HUES48 (cell line): ENCODE measurements around the gene MTCL3.

Source experiments
- H3K27ac ChIP-seq: one replicate; pipeline ENCODE4 v1.7.0; 2013; ENCODE audit warnings: low read depth, low read length, inconsistent platforms
- H3K27me3 ChIP-seq: 2 replicates; pipeline ENCODE4 v1.6.1; 2013; ENCODE audit warnings: mild to moderate bottlenecking, low read length; ENCODE audit not compliant: control insufficient read depth, insufficient read depth
- H3K36me3 ChIP-seq: 2 replicates; pipeline ENCODE4 v1.6.1; 2013; ENCODE audit warnings: low read length; ENCODE audit not compliant: control insufficient read depth, insufficient read depth
- H3K4me1 ChIP-seq: 2 replicates; pipeline ENCODE4 v1.6.1; 2013; ENCODE audit warnings: mild to moderate bottlenecking, low read length; ENCODE audit not compliant: control insufficient read depth, insufficient read depth
- H3K4me3 ChIP-seq: 2 replicates; pipeline ENCODE4 v1.5.1; 2013; ENCODE audit warnings: mild to moderate bottlenecking, low read depth, low read length
- H3K9ac ChIP-seq: 2 replicates; pipeline ENCODE4 v1.6.1; 2013; ENCODE audit warnings: mild to moderate bottlenecking, low read depth, low read length, moderate library complexity
- H3K9me3 ChIP-seq: 2 replicates; pipeline ENCODE4 v1.6.1; 2013; ENCODE audit warnings: low read length; ENCODE audit not compliant: control insufficient read depth, insufficient read depth

Gene MTCL3

DNA sequence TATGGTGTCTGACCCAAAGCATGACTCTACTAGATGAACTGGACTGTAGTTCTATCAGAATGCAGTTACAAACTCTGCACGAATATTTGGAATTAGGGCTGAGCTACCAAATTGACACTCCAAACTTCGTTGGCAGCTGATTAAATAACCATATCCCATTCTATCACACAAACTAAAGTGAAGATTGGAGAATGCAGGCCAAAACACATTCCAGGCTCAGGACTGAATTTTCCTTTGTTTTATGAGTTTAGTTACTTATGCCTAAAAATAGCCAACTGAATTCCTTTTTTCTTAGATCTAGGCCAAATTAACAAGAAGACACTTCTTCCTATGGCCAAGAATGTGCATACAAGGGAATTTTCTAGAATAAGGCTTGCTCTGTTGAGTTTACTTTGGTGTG is 50.2 kb downstream of the MTCL3 start:
- Histone ChIP-seq H3K27me3 (no peaks in the 10 kb centered on the region), H3K27ac (no peak overlapping the region), H3K4me1 (peaks cover 11% of the 10 kb centered on the region), H3K9me3 (no peaks in the 10 kb centered on the region), H3K4me3 (no peak overlapping the region), H3K9ac (no peak overlapping the region), H3K36me3 (peaks cover 9% of the 10 kb centered on the region)

DNA sequence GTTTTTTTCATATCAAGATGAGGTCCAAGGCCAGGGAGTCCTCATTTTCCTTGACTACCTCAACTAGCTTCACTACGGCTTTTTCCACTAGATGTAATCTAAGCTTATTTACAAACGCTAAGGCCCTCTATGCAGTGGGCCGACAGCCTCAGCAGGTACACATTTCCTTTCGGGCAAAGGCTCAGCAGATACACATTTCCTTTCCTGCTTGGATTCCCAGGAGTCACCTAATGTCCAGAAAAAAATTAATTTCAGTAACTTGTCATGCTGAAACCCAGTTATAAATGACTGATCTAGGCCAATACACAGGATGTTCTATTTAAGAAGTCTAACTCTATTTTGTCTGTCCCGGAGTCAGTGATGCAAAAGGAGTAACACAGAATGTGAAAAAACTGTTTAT is 52.7 kb downstream of the MTCL3 start:
- H3K4me3 ChIP-seq: no peak overlapping the region
- no peaks in the 10 kb centered on the region for H3K9me3 ChIP-seq
- no peak overlapping the region for H3K27ac ChIP-seq
- H3K4me1 ChIP-seq: peaks cover 11% of the 10 kb centered on the region
- no peak overlapping the region for H3K9ac ChIP-seq
- H3K27me3 ChIP-seq: no peaks in the 10 kb centered on the region
- H3K36me3 ChIP-seq: no peaks in the 10 kb centered on the region; the same call in none of the 2 replicates

DNA sequence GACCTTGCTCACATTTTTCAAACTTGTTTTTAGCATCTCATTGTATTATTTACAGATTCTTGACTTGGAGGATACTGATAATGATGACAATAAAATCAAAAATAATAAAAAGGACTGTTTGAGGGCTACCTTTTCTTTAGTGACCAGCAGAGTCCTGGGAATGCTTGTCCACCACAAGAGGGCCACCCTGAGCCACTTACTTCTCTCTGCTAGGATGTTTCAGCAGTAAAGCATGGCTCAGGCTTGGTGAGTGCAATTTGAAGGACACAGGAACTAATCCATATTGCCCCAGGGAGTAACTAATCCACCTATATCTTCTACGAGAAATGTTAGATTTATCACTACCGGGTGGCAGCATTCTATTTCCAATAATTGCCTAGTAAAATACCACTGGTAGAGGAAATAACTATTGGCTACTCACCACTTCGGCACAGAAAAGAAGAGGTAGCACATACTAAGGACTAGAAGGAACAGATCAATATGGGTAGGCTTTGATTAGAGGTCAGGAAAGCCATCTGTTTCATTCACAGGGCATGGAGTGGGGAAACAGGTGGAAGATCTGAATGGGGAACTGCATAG is 54.2 kb downstream of the MTCL3 start:
- peaks cover 8% of the 10 kb centered on the region; the same call in 1 of the 2 replicates for H3K4me1 ChIP-seq
- no peaks in the 10 kb centered on the region for H3K9me3 ChIP-seq
- no peak overlapping the region for H3K4me3 ChIP-seq
- no peaks in the 10 kb centered on the region for H3K27me3 ChIP-seq
- no peaks in the 10 kb centered on the region for H3K36me3 ChIP-seq
- H3K9ac ChIP-seq: no peak overlapping the region
- no peak overlapping the region for H3K27ac ChIP-seq

DNA sequence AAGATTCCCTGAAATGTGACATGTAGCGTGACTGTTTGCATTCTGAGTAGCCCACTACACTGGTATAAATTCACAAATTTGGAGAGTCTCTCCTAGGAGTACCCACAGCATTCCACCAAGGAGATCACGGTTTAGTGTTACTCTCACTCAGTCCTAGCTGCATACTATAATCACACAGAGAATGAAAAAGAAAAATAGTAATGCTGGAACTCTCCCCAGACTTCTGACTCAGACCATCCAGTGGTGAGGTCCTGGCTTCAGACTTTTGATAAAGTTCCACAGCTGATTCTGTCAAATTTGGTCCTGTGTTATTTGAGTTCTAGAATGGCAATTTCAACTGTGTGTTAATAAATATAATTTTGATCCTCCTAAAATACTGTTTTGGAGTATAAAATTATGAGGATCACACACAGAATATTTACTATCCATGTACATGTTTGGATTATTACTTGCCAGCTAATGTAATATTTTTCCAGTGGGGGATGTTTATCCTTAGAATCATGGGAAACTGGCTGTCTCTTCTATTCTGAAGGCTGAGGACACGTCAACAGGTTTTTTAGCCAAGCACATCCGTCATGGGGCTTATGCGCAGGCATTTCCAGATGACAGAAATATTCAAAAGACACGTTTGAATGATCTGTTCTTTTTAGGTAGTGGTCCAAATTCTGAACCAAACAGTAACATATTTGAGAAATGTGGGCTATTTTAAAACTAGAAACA is 54.8 kb downstream of the MTCL3 start:
- no peaks in the 10 kb centered on the region for H3K36me3 ChIP-seq
- H3K9me3 ChIP-seq: no peaks in the 10 kb centered on the region
- H3K4me3 ChIP-seq: no peak overlapping the region
- H3K27me3 ChIP-seq: no peaks in the 10 kb centered on the region
- H3K9ac ChIP-seq: no peak overlapping the region
- no peak overlapping the region for H3K27ac ChIP-seq
- H3K4me1 ChIP-seq: peaks cover 13% of the 10 kb centered on the region

DNA sequence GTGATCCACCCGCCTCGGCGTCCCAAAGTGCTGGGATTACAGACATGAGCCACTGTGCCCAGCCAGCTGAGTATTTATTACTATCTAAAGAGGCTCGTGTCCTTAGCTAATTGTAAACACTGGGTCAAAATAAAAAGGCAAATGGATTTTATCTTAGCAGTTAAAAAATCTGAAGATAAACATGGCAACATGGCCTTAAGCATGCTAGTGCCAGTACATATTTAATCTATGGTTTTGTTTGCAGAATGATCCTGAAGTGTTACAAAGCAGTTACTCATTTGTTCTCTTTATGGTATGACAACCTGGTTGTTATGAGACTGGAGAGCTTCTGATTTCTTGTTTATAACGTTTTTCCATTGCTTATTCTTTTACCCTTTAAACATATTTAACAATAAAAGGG is 56.1 kb downstream of the MTCL3 start:
- Histone ChIP-seq H3K27ac (no peak overlapping the region), H3K9ac (no peak overlapping the region), H3K27me3 (no peaks in the 10 kb centered on the region), H3K4me3 (no peak overlapping the region), H3K9me3 (no peaks in the 10 kb centered on the region), H3K4me1 (peaks cover 26% of the 10 kb centered on the region), H3K36me3 (no peaks in the 10 kb centered on the region)

DNA sequence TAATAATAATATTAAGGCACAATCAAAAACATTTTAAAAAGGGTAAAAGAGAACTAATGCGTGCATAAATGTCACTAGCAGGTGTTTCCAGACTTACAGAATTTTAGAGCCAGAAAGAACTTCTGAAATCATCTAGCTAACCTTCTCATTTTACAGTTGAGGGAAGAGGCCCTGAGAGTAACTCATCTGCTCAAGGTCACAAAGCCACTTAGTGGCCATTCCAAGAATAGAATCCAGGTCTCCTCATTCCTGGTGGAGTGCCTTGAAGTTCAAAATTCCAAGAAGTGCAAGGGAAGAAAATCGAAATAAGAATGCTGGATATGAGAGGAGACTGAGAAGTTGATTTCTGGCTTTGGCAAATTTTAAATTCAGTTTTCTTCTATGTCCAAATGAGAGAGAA is 56.8 kb downstream of the MTCL3 start:
- Histone ChIP-seq H3K27ac (no peak overlapping the region), H3K4me3 (no peak overlapping the region), H3K36me3 (no peaks in the 10 kb centered on the region), H3K4me1 (peaks cover 33% of the 10 kb centered on the region), H3K27me3 (no peaks in the 10 kb centered on the region), H3K9ac (no peak overlapping the region), H3K9me3 (no peaks in the 10 kb centered on the region)

DNA sequence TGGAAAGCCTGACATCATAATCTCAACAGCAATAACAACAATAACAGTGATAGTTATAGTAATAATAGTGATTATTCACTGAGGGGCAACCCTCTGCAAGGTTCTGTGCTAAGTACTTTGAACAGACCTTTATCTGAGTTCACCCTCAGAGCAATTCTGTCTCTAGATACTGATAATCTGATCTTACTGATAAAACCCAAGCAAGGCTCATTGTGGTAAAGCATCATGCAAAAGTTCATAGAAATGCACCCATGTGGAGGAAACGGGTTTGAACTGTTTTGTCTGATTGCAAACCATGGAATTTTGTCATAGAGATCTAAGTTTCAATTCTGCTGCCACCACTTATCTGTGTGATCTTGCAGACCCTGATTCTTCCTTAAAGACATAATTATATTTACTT is 58.7 kb downstream of the MTCL3 start:
- no peak overlapping the region for H3K9ac ChIP-seq
- H3K27ac ChIP-seq: no peak overlapping the region
- H3K36me3 ChIP-seq: no peaks in the 10 kb centered on the region
- no peaks in the 10 kb centered on the region for H3K27me3 ChIP-seq
- no peaks in the 10 kb centered on the region for H3K9me3 ChIP-seq
- peaks cover 38% of the 10 kb centered on the region for H3K4me1 ChIP-seq
- no peak overlapping the region for H3K4me3 ChIP-seq

DNA sequence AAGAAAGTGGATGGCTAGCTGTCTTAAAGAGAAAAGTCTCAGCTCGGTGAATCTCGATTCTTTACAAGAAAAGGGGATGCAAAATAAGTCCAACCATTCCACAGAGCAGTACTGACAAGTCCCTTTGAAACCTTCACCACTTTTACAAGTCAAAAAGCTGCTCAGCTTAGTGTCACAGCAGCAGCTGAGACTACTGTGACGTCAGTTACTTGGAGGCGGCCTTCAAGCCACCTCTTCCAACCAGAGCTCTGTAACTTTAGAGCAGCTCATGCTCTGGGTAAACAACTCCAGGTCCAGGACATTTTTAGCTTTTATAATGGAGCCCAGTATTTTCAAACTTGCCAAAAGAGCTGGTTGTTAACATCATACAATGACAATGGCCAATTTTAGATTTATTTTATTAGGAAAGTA is 59.9 kb downstream of the MTCL3 start, which contains the start of gene KIAA0408:
Gene KIAA0408 (minus strand): TSS at position 159 of the 411 bp plus-strand sequence. CDS start 5,408 bp downstream, outside the sequence.
- Histone ChIP-seq H3K9ac (no peak within 1 kb of the TSS), H3K36me3 (no peaks in the 10 kb centered on the region), H3K4me3 (no peak within 1 kb of the TSS), H3K9me3 (no peaks in the 10 kb centered on the region), H3K27ac (peak within 1 kb of the TSS; percentile 69), H3K27me3 (no peaks in the 10 kb centered on the region), H3K4me1 (peaks cover 38% of the 10 kb centered on the region)

DNA sequence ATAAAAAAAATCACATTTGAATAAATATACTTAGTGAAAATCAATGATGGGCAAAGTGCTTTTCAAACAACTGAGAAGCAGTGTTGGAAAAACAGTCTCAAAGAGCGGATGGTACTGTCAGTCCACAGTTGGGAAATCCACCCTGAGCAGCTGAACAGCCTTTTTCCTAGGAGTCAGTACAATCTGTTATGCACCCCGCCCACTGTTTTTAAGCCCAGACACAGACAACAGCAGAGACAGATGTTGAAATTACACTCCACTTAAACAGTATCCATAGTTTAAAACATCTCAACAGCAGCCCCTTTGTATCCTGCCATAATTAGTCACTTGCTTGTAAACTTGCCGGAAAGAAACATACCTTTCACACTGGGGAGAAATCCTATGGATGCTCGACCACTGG is 60.3 kb downstream of the MTCL3 start:
- Histone ChIP-seq H3K9me3 (no peaks in the 10 kb centered on the region), H3K27ac (peak overlapping the region; percentile 69), H3K36me3 (no peaks in the 10 kb centered on the region), H3K9ac (no peak overlapping the region), H3K4me1 (peaks cover 38% of the 10 kb centered on the region), H3K27me3 (no peaks in the 10 kb centered on the region), H3K4me3 (no peak overlapping the region)

DNA sequence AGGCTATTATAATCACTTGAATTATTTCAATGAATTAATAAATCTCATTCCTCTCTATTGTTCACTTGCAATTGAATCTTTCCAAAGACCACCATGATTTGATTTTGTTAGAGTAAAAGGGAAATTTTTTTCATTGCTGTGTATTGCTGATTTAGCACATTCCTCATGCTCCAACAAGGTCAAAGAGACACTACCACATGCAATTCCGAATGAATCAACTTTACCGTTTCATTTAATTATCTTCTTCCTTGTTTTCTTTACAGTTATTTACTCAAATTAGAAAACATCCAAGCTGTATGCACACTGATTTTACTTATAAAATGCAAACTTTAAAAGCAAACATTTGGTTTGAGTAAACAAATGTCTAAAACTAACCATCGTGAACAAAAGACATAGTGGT is 60.9 kb downstream of the MTCL3 start:
- H3K4me3 ChIP-seq: no peak overlapping the region
- no peaks in the 10 kb centered on the region for H3K36me3 ChIP-seq
- H3K27ac ChIP-seq: peak overlapping the region; percentile 73
- H3K9ac ChIP-seq: no peak overlapping the region
- no peaks in the 10 kb centered on the region for H3K27me3 ChIP-seq
- H3K9me3 ChIP-seq: no peaks in the 10 kb centered on the region
- peaks cover 38% of the 10 kb centered on the region for H3K4me1 ChIP-seq

DNA sequence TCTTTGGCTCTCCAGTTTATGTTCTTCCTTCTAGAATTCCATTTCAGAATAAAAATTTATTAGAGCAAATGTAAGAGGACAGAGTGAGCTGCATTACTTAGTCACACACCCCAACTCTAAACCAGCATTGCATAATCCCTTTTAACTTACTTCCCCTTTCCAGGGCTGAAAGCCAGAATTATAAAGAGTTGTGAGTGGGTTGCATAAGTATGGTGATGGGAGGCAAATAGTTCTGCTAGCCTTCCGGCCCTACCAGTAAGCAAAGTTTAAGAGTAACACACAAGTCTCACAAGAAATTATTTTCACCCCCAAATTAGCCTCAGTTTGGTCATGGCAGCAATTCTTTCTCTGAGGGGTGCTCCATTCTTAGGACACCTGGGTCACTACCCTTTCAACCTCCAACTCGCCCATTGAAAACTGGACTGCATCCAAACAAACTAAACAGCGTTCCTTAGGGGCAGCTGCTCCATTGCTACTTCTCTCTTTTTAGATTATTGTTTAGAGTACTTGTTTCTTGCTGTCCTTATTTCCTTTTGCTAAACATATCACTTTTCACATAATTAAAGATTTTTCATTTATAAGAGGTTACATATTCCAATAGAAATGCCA is 61.6 kb downstream of the MTCL3 start:
- no peak overlapping the region for H3K9ac ChIP-seq
- peak overlapping the region; percentile 73 for H3K27ac ChIP-seq
- H3K4me1 ChIP-seq: peaks cover 38% of the 10 kb centered on the region
- no peaks in the 10 kb centered on the region for H3K36me3 ChIP-seq
- no peaks in the 10 kb centered on the region for H3K9me3 ChIP-seq
- no peak overlapping the region; the same call in 1 of the 2 replicates for H3K4me3 ChIP-seq
- H3K27me3 ChIP-seq: no peaks in the 10 kb centered on the region
